ENCODE measurements around the gene CGAS. TPM values are rescaled to one million over a fixed set of nuclear protein-coding genes. Genes with fewer than 3 reads are reported as not detected.

The CGAS gene
- 1 to 10 TPM in 2 of 4 donors, under 1 TPM in 2; 0.49 to 1.6 (median 1.2) TPM for total RNA-seq

DNA sequence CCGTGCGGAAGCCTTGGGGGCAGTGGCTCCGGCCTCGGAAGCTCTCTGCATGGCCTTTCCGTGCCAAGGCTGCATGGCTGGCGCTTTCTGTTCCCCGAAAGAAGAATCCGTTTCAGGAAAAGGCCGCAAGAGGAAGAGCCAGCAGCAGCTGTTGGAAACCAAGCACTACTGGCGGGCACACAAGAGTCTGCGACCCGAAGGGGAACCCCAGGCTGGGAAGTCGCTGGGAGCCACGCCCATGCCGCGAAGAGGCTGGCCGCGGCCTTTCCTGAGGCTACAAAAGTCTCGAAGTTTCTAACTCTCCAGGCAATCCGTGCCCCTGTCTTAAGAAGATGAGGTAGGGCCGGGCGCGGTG is at the start of gene CGAS:
Gene CGAS (minus strand): TSS at position 191 of the 355 bp plus-strand sequence. CDS start 116 bp downstream, at position 75.
- peaks cover 4 to 16% of the 10 kb centered on the region in 2 donors for H3K4me1 ChIP-seq
- H3K4me3 ChIP-seq, result peak within 1 kb of the TSS; percentile 63 to 93 (median 70)
- intact Hi-C loops (cut with DNase I; ENCODE audit: low total_unique reads) (no loop called here), in situ Hi-C loops (cut with MboI; ENCODE audit: low sequenced_read_pairs in 4 of 4) (no loop called here)
- H3K9me3 ChIP-seq, result no peaks in the 10 kb centered on the region
- peak; percentile 70 to 75 for ATAC-seq
- peaks cover 7 to 33% (median 19%) of the 10 kb centered on the region in 3 donors for H3K27me3 ChIP-seq
- H3K36me3 ChIP-seq, result no peaks in the 10 kb centered on the region
- H3K27ac ChIP-seq, result peak within 1 kb of the TSS; percentile 58 to 80 (median 74)
- no peak for TF ChIP-seq CTCF (IDR thresholded peaks at IDR 0.05 in 4 of 5, conservative IDR thresholded peaks at IDR 0.05 in 1 of 5)
- TF ChIP-seq POLR2A (IDR thresholded peaks at IDR 0.05), result peak; percentile 29 to 52
- peak; percentile 43 to 45 for DNase-seq

DNA sequence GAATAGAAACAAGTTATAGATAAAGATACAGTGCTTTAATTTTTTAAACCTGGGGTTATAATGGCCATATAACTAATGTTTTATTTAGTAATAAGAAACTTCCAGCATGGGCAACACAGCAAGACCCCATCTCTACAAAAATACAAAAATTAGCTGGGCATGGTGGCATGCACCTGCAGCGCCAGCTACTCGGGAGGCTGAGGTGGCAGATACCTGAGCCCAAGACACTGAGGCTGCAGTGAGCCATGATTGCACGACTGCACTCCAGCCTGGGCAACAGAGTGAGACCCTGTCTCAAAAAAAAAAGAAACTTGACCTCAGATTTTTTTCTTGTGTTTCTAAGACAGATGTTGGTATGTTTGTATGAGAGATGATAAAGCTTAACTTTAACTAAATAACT is 45.8 kb upstream of the CGAS start:
- H3K27ac ChIP-seq, result no peak overlapping the region
- no peak for DNase-seq
- in situ Hi-C loops (cut with MboI; ENCODE audit: low sequenced_read_pairs in 4 of 4) (loop anchor here in 2 of 4 donors (25.0 kb wide), 1 partner anchor 1739 kb away; the partner anchor contains the start of gene COX7A2 (in 2 of the 2)), intact Hi-C loops (cut with DNase I; ENCODE audit: low total_unique reads) (no loop called here)
- TF ChIP-seq CTCF (IDR thresholded peaks at IDR 0.05 in 4 of 5, conservative IDR thresholded peaks at IDR 0.05 in 1 of 5), result no peak
- no peak for TF ChIP-seq POLR2A (IDR thresholded peaks at IDR 0.05)
- no peaks in the 10 kb centered on the region for H3K9me3 ChIP-seq
- ATAC-seq, result no peak
- no peaks in the 10 kb centered on the region for H3K27me3 ChIP-seq
- no peak overlapping the region for H3K4me3 ChIP-seq
- H3K4me1 ChIP-seq, result no peaks in the 10 kb centered on the region
- H3K36me3 ChIP-seq, result peaks cover 2 to 95% of the 10 kb centered on the region in 2 donors

- H3K9me3 ChIP-seq, result no peaks in the 10 kb centered on the region
- H3K4me1 ChIP-seq, result no peaks in the 10 kb centered on the region
- intact Hi-C loops (cut with DNase I; ENCODE audit: low total_unique reads) (no loop called here), in situ Hi-C loops (cut with MboI; ENCODE audit: low sequenced_read_pairs in 4 of 4) (loop anchor here in 2 of 4 donors (25.0 kb wide), 1 partner anchor 1746 kb away; the partner anchor contains the start of gene COX7A2 (in 2 of the 2))
- no peak for DNase-seq
- no peak overlapping the region for H3K27ac ChIP-seq
- no peaks in the 10 kb centered on the region for H3K27me3 ChIP-seq
- no peak overlapping the region for H3K4me3 ChIP-seq
- ATAC-seq, result no peak
- peaks cover 2 to 72% of the 10 kb centered on the region in 2 donors for H3K36me3 ChIP-seq
- TF ChIP-seq CTCF (IDR thresholded peaks at IDR 0.05 in 4 of 5, conservative IDR thresholded peaks at IDR 0.05 in 1 of 5), result no peak
- TF ChIP-seq POLR2A (IDR thresholded peaks at IDR 0.05), result no peak
Observed at GRCh38 chr6:73491377-73491776, 39.3 kb upstream of the CGAS start.

GRCh38 chr6:73487473-73487872 is 35.4 kb upstream of the CGAS start:
- Histone ChIP-seq H3K4me1 (no peaks in the 10 kb centered on the region), H3K9me3 (no peaks in the 10 kb centered on the region), H3K27me3 (no peaks in the 10 kb centered on the region), H3K27ac (no peak overlapping the region), H3K36me3 (peaks cover 2 to 75% of the 10 kb centered on the region in 2 donors), H3K4me3 (no peak overlapping the region)
- ATAC-seq (no peak), DNase-seq (no peak)
- in situ Hi-C loops (cut with MboI; ENCODE audit: low sequenced_read_pairs in 4 of 4) (loop anchor here in 2 of 4 donors (25.0 kb wide), 1 partner anchor 1750 kb away; the partner anchor contains the start of gene COX7A2 (in 2 of the 2)), intact Hi-C loops (cut with DNase I; ENCODE audit: low total_unique reads) (no loop called here)
- TF ChIP-seq POLR2A (IDR thresholded peaks at IDR 0.05) (no peak), CTCF (IDR thresholded peaks at IDR 0.05 in 4 of 5, conservative IDR thresholded peaks at IDR 0.05 in 1 of 5) (no peak)
